PC-3 (cell line): Measurements from ENCODE around the gene NACC1.

Source experiments
- EZH2 ChIP-seq: fragments of 300-600 bp; sonication (generic); IDR thresholded peaks from one replicate; pipeline ENCODE4 v1.6.1; 2017; ENCODE audit warnings: antibody characterized with exemption, mild to moderate bottlenecking, low read length; ENCODE audit not compliant: unreplicated experiment
- TF ChIP-seq, protein P1 (sequence below): fragments of 300-600 bp; sonication (generic); conservative IDR thresholded peaks from 2 replicates; pipeline ENCODE4 v1.5.1; 2017; ENCODE audit warnings: antibody characterized with exemption, low read depth, mild to moderate bottlenecking, low read length

DNA sequence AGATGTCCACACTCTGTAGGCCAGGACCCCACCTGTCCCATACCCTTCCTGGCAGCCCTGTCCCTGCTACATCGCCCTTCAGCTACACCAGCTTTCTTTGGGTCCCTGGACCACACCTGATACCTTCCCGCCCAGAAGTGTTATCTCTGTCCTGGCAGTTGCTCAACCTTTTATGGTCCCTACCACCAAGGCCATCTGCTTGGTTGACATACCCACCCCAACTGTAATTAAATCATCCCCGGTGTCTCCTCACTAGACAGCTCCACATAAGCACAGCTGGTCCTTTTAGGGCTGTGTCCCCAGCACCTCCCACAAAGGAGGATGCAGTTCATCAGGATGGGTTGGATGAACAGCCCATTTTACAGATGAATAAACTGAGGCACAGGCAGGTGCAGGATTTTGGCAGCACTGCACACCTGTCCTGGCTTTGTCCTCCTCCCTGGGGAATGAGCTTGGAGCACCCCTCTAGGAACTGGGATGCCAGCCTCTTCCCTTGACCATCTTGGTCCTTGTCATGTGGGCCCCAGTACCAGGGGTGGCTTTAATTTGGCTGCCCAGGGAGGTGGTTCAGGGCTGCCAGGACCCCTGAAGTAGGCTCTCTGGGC lies 12.9 kb downstream of the NACC1 start:
- TF ChIP-seq, protein P1, sequence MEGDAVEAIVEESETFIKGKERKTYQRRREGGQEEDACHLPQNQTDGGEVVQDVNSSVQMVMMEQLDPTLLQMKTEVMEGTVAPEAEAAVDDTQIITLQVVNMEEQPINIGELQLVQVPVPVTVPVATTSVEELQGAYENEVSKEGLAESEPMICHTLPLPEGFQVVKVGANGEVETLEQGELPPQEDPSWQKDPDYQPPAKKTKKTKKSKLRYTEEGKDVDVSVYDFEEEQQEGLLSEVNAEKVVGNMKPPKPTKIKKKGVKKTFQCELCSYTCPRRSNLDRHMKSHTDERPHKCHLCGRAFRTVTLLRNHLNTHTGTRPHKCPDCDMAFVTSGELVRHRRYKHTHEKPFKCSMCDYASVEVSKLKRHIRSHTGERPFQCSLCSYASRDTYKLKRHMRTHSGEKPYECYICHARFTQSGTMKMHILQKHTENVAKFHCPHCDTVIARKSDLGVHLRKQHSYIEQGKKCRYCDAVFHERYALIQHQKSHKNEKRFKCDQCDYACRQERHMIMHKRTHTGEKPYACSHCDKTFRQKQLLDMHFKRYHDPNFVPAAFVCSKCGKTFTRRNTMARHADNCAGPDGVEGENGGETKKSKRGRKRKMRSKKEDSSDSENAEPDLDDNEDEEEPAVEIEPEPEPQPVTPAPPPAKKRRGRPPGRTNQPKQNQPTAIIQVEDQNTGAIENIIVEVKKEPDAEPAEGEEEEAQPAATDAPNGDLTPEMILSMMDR = no peak
- no peak for TF ChIP-seq EZH2
